ENCODE results near the gene UBE2U.

DNA sequence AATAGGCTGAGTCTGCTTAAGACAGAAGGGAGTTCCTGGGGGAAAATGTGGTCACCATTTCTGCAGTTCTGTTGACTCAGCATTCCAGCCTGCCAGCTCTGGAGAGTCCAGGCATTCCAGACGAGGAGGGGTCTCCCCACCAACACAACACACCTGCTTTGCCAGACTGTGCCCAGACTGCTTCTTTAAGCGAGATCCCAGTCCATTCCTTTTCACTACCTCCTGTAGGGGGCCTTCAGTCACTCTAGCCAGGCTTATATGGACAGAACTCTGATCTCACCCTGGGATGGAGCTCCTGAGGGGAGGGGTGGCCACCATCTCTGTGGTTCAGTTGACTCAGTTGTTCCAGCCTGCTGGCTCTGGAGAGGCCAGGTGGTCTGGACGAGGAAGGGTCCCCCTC, 48.5 kb downstream of the UBE2U start:
- TF ChIP-seq, protein P1, sequence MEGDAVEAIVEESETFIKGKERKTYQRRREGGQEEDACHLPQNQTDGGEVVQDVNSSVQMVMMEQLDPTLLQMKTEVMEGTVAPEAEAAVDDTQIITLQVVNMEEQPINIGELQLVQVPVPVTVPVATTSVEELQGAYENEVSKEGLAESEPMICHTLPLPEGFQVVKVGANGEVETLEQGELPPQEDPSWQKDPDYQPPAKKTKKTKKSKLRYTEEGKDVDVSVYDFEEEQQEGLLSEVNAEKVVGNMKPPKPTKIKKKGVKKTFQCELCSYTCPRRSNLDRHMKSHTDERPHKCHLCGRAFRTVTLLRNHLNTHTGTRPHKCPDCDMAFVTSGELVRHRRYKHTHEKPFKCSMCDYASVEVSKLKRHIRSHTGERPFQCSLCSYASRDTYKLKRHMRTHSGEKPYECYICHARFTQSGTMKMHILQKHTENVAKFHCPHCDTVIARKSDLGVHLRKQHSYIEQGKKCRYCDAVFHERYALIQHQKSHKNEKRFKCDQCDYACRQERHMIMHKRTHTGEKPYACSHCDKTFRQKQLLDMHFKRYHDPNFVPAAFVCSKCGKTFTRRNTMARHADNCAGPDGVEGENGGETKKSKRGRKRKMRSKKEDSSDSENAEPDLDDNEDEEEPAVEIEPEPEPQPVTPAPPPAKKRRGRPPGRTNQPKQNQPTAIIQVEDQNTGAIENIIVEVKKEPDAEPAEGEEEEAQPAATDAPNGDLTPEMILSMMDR (IDR thresholded peaks at IDR 0.05): no peak
- TF ChIP-seq POLR2A (IDR thresholded peaks at IDR 0.05): no peak
- no peak for TF ChIP-seq POLR2AphosphoS5 (IDR thresholded peaks at IDR 0.05)
- TF ChIP-seq EP300 (IDR thresholded peaks at IDR 0.05): no peak

Measured in sigmoid colon (tissue), 4 donors.